GM19193 (cell line): ENCODE data around the gene TUBAL3.

ENCODE experiments used
- POLR2A ChIP-seq: IDR thresholded peaks from 4 replicates; pipeline ENCODE4 v1.6.1; 2011; ENCODE audit not compliant: insufficient read depth, insufficient read length; ENCODE audit errors: extremely low read depth

The TUBAL3 gene

GRCh38 chr10:5400468-5401240, 4.0 kb downstream of the TUBAL3 start:
- TF ChIP-seq POLR2A: no peak

- no peak for TF ChIP-seq POLR2A
Measured at GRCh38 chr10:5399332-5399731, 5.3 kb downstream of the TUBAL3 start.

- TF ChIP-seq POLR2A: no peak
Measured at GRCh38 chr10:5396556-5397300, 7.9 kb downstream of the TUBAL3 start.

- TF ChIP-seq POLR2A: no peak
Measured at GRCh38 chr10:5395168-5395567, 9.5 kb downstream of the TUBAL3 start.

- no peak for TF ChIP-seq POLR2A
Measured at GRCh38 chr10:5393529-5393928, 11.1 kb downstream of the TUBAL3 start.

GRCh38 chr10:5391790-5392189, 12.8 kb downstream of the TUBAL3 start:
- no peak for TF ChIP-seq POLR2A

GRCh38 chr10:5390607-5391205, 13.9 kb downstream of the TUBAL3 start:
- TF ChIP-seq POLR2A: no peak

GRCh38 chr10:5387169-5387568, 17.5 kb downstream of the TUBAL3 start:
- no peak for TF ChIP-seq POLR2A

GRCh38 chr10:5385224-5385623, 19.4 kb downstream of the TUBAL3 start:
- TF ChIP-seq POLR2A: no peak

- TF ChIP-seq POLR2A: no peak
Measured at GRCh38 chr10:5381187-5381586, 23.4 kb downstream of the TUBAL3 start.

GRCh38 chr10:5376450-5376849, 28.2 kb downstream of the TUBAL3 start:
- no peak for TF ChIP-seq POLR2A

- TF ChIP-seq POLR2A: no peak
Measured at GRCh38 chr10:5373891-5374611, 30.6 kb downstream of the TUBAL3 start.

GRCh38 chr10:5373307-5373706, 31.3 kb downstream of the TUBAL3 start:
- no peak for TF ChIP-seq POLR2A

- TF ChIP-seq POLR2A: no peak
Measured at GRCh38 chr10:5370493-5371352, 33.9 kb downstream of the TUBAL3 start.

- no peak for TF ChIP-seq POLR2A
Measured at GRCh38 chr10:5369362-5370158, 35.1 kb downstream of the TUBAL3 start.
